B cell (primary cell): ENCODE results near the gene PAM16. TPM values are rescaled to one million over a fixed set of nuclear protein-coding genes. Genes with fewer than 3 reads are reported as not detected.

Experiments
- ATAC-seq: fragments of 200-7000 bp; cut with Tn5 transposase; one replicate; pipeline ENCODE4 v1.10.0; 2021; ENCODE audit warnings: low read depth, mild to moderate bottlenecking, moderate number of reproducible peaks, moderate library complexity
- CTCF ChIA-PET: fragments of 350-600 bp; sonication (Branson Sonifier 250); formaldehyde crosslinking; loops from one replicate; lab custom pipeline; 2021; ENCODE audit warnings: antibody characterized with exemption, inconsistent platforms; lab: Charles Lee
- POLR2A ChIA-PET: fragments of 350-600 bp; sonication (Branson Sonifier 250); formaldehyde crosslinking; loops from one replicate; lab custom pipeline; 2021; ENCODE audit warnings: antibody characterized with exemption; lab: Charles Lee
- DNase-seq: peaks from one replicate; pipeline ENCODE4 v3.0.0; 2013
- H2AFZ ChIP-seq: 2 replicates; pipeline ENCODE4 v1.6.1; 2012; ENCODE audit warnings: mild to moderate bottlenecking, low read depth, low read length; ENCODE audit not compliant: insufficient read depth, poor library complexity, severe bottlenecking
- H3K27ac ChIP-seq, 2 donors: 1 replicate in 1 of 2; 2 replicates in 1 of 2; pipeline ENCODE4 v1.5.1; 2012 to 2013; ENCODE audit warnings: low read length in 2 of 2, mild to moderate bottlenecking in 2 of 2, moderate library complexity in 1 of 2
- H3K27me3 ChIP-seq, 4 experiments: fragments of 200-600 bp in 1 of 4; sonication (generic) in 1 of 4; replicated peaks in 1 of 4; 1 replicate in 2 of 4; 2 replicates in 2 of 4; pipeline versions ENCODE4 v1.6.1 to v1.7.0; 2013 to 2016; ENCODE audit warnings: low read length in 3 of 4, mild to moderate bottlenecking in 2 of 4, mixed read lengths in 1 of 4, moderate library complexity in 1 of 4; ENCODE audit not compliant: insufficient read depth in 4 of 4, control insufficient read depth in 3 of 4; ENCODE audit errors: control extremely low read depth in 1 of 4
- H3K36me3 ChIP-seq, 2 experiments: replicated peaks in 1 of 2; 1 replicate in 1 of 2; 2 replicates in 1 of 2; pipeline versions ENCODE4 v1.6.1 to v1.7.1; 2013; ENCODE audit warnings: low read length in 1 of 2; ENCODE audit not compliant: insufficient read depth in 2 of 2, control insufficient read depth in 1 of 2; ENCODE audit errors: control extremely low read depth in 1 of 2, extremely low read depth in 1 of 2
- H3K4me1 ChIP-seq, 2 donors: fragments of 200-600 bp in 1 of 2; sonication (generic) in 1 of 2; 1 replicate in 1 of 2; 2 replicates in 1 of 2; pipeline versions ENCODE4 v1.5.1 to v1.6.1; 2013 to 2017; ENCODE audit warnings: low read length in 2 of 2; ENCODE audit not compliant: control insufficient read depth in 2 of 2, insufficient read depth in 2 of 2
- H3K4me2 ChIP-seq: replicated peaks from 2 replicates; pipeline ENCODE3; 2012; ENCODE audit warnings: mild to moderate bottlenecking, low read depth, low read length; ENCODE audit not compliant: poor library complexity, severe bottlenecking
- H3K4me3 ChIP-seq, 5 experiments: fragments of 200-600 bp in 1 of 5; sonication (generic) in 1 of 5; 1 replicate in 3 of 5; 2 replicates in 2 of 5; pipeline versions ENCODE4 v1.5.1 to v1.7.0; 2011 to 2016; ENCODE audit warnings: low read length in 4 of 5, mild to moderate bottlenecking in 4 of 5, low read depth in 2 of 5, control low read depth in 1 of 5, moderate library complexity in 1 of 5; ENCODE audit not compliant: insufficient read depth in 1 of 5; ENCODE audit errors: control extremely low read depth in 1 of 5, extremely low read depth in 1 of 5
- H3K79me2 ChIP-seq: fragments of 200-600 bp; sonication (generic); one replicate; pipeline ENCODE4 v1.6.0; 2016; ENCODE audit warnings: low read length; ENCODE audit not compliant: control insufficient read depth, insufficient read depth
- H3K9ac ChIP-seq: fragments of 200-600 bp; sonication (generic); 2 replicates; pipeline ENCODE4 v1.6.1; 2017; ENCODE audit warnings: mild to moderate bottlenecking, low read length, moderate library complexity
- H3K9me3 ChIP-seq, 3 donors: one replicate each; pipeline versions ENCODE4 v1.6.1 to v1.7.1; 2013; ENCODE audit warnings: low read length in 2 of 3; ENCODE audit not compliant: control insufficient read depth in 2 of 3, insufficient read depth in 1 of 3; ENCODE audit errors: control extremely low read depth in 1 of 3
- H4K20me1 ChIP-seq: 2 replicates; pipeline ENCODE4 v1.6.0; 2012; ENCODE audit warnings: mild to moderate bottlenecking, low read length; ENCODE audit not compliant: insufficient read depth, control insufficient read depth, poor library complexity, severe bottlenecking
- H3K27ac Mint-ChIP-seq: one replicate; pipeline ENCODE4 v1.8.0; 2021; ENCODE audit warnings: mixed read lengths
- H3K27me3 Mint-ChIP-seq: one replicate; pipeline ENCODE4 v1.8.0; 2021; ENCODE audit warnings: mixed read lengths
- H3K4me1 Mint-ChIP-seq: one replicate; pipeline ENCODE4 v1.8.0; 2021; ENCODE audit warnings: mixed read lengths
- H3K4me3 Mint-ChIP-seq: one replicate; pipeline ENCODE4 v1.8.0; 2021; ENCODE audit warnings: mixed read lengths
- H3K9me3 Mint-ChIP-seq: one replicate; pipeline ENCODE4 v1.8.0; 2022; ENCODE audit warnings: mixed read lengths; ENCODE audit not compliant: insufficient read depth
- EZH2 ChIP-seq: IDR thresholded peaks from 2 replicates; pipeline ENCODE4 v1.6.1; 2012; ENCODE audit warnings: borderline replicate concordance, low read depth, mild to moderate bottlenecking, moderate library complexity, low read length; ENCODE audit not compliant: insufficient read depth, poor library complexity, severe bottlenecking
- whole genome bisulfite sequencing: methylation state at CpG from one replicate; pipeline ENCODE4 v1.1.5; 2013; ENCODE audit warnings: missing lambda C conversion rate; ENCODE audit not compliant: insufficient coverage; 5-methylcytosine and 5-hydroxymethylcytosine counted together
- intact Hi-C: fragments of 100-400 bp; cut with micrococcal nuclease; formaldehyde crosslinking; loops from one replicate; pipeline ENCODE4 v1.10.0; 2022
- polyA plus RNA-seq: library from polyadenylated mRNA; depleted of rRNA; stranded (reverse); fragments of >200 nt; gene quantifications from 2 replicates; pipeline ENCODE4 v1.2.3, GENCODE V29; 2012
- total RNA-seq, 2 donors: library from RNA; stranded (reverse); fragments of 120-200 nt in 1 of 2; gene quantifications; 1 replicate in 1 of 2; 2 replicates in 1 of 2; pipeline versions ENCODE4 v1.2.3 to v1.2.4, GENCODE V29; 2013 to 2022
- TF ChIP-seq, protein P1 (sequence below): fragments of 200-600 bp; IDR thresholded peaks from one replicate; pipeline ENCODE4 v1.8.0; 2022; ENCODE audit warnings: antibody characterized with exemption, mild to moderate bottlenecking

PAM16 gene
- total and polyA plus RNA-seq, 2 donors (not counting 1 experiment from before 2014, with no cell fraction given): 57.3 to 64.1 TPM

- Histone ChIP-seq H2AFZ (peak overlapping the region; percentile 78), H3K4me2 (peak overlapping the region; percentile 99), H3K27me3 (peaks cover 0 to 24% (median 0%) of the 10 kb centered on the region in 4 experiments), H3K9me3 (no peaks in the 10 kb centered on the region), H4K20me1 (no peaks in the 10 kb centered on the region), H3K36me3 (no peaks in the 10 kb centered on the region), H3K4me3 (no peak overlapping the region), H3K4me1 (peaks cover 16 to 24% of the 10 kb centered on the region in 2 donors), H3K9ac (no peak overlapping the region), H3K27ac (no peak overlapping the region), H3K79me2 (no peaks in the 10 kb centered on the region)
- ChIA-PET CTCF (interaction anchor here (1.1 to 10.0 kb wide), 12 partner anchors 17 to 129 kb away, joined by 3 to 165 read pairs (median 8); partner anchors contain the start of genes GLIS2 and TFAP4), POLR2A (interaction anchor here (0.6 kb wide), 2 partner anchors 315 to 652 kb away, joined by 5 to 6 read pairs; no protein-coding TSS in a partner anchor)
- no peak for ATAC-seq
- H3K4me1 Mint-ChIP-seq: peaks cover 9% of the 10 kb centered on the region
- H3K4me3 Mint-ChIP-seq: peak overlapping the region; percentile 65
- intact Hi-C loops: loop anchor here (2.0 kb wide), 2 partner anchors 390 to 638 kb away; no protein-coding TSS in a partner anchor
- H3K27me3 Mint-ChIP-seq: peaks cover 3% of the 10 kb centered on the region
- no peaks in the 10 kb centered on the region for H3K9me3 Mint-ChIP-seq
- no peak for TF ChIP-seq EZH2
- TF ChIP-seq, protein P1, sequence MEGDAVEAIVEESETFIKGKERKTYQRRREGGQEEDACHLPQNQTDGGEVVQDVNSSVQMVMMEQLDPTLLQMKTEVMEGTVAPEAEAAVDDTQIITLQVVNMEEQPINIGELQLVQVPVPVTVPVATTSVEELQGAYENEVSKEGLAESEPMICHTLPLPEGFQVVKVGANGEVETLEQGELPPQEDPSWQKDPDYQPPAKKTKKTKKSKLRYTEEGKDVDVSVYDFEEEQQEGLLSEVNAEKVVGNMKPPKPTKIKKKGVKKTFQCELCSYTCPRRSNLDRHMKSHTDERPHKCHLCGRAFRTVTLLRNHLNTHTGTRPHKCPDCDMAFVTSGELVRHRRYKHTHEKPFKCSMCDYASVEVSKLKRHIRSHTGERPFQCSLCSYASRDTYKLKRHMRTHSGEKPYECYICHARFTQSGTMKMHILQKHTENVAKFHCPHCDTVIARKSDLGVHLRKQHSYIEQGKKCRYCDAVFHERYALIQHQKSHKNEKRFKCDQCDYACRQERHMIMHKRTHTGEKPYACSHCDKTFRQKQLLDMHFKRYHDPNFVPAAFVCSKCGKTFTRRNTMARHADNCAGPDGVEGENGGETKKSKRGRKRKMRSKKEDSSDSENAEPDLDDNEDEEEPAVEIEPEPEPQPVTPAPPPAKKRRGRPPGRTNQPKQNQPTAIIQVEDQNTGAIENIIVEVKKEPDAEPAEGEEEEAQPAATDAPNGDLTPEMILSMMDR: no peak
- no peak overlapping the region for H3K27ac Mint-ChIP-seq
- DNase-seq: no peak
- 79% methylated on average over 12 of the region's 17 CpGs for WGBS
Measured at GRCh38 chr16:4328782-4329775, 22.0 kb downstream of the PAM16 start.
